ENCODE measurements around the gene CCL18.
A peak's percentile ranks its signal among the peaks of the same experiment; 100 is the strongest.
"Not testable (repeated sequence)": the region's sequence is repeated elsewhere in the genome, so short reads cannot be mapped to it uniquely, and the experiment has no call there.

Gene CCL18

GRCh38 chr17:36072431-36073121, 8.5 kb downstream of the CCL18 start:
- DNase-seq: peak; percentile 44

- DNase-seq: no peak
Measured at GRCh38 chr17:36074365-36074764, 10.3 kb downstream of the CCL18 start.

GRCh38 chr17:36081681-36082471, 17.8 kb downstream of the CCL18 start:
- not testable (repeated sequence) for DNase-seq

- not testable (repeated sequence) for DNase-seq
Measured at GRCh38 chr17:36082482-36083120, 18.5 kb downstream of the CCL18 start.

GRCh38 chr17:36083691-36084090, 19.6 kb downstream of the CCL18 start:
- not testable (repeated sequence) for DNase-seq

- DNase-seq: no peak
Measured at GRCh38 chr17:36085765-36086164, 21.7 kb downstream of the CCL18 start.

- no peak for DNase-seq
Measured at GRCh38 chr17:36086791-36087190, 22.7 kb downstream of the CCL18 start.

- DNase-seq: not testable (repeated sequence)
Measured at GRCh38 chr17:36087471-36087870, 23.4 kb downstream of the CCL18 start.

- DNase-seq: not testable (repeated sequence)
Measured at GRCh38 chr17:36087897-36088572, 24.0 kb downstream of the CCL18 start.

GRCh38 chr17:36088670-36089338, 24.7 kb downstream of the CCL18 start:
- DNase-seq: no peak

- no peak for DNase-seq
Measured at GRCh38 chr17:36089339-36089865, 25.3 kb downstream of the CCL18 start.

- no peak for DNase-seq
Measured at GRCh38 chr17:36089888-36090836, 26.1 kb downstream of the CCL18 start, which contains the start of gene CCL3. Gene CCL3, minus strand, starts transcription at chr17:36090143. Its CDS starts 85 bp downstream, at chr17:36090058.

GRCh38 chr17:36092230-36092629, 28.2 kb downstream of the CCL18 start:
- no peak for DNase-seq

- DNase-seq: not testable (repeated sequence)
Measured at GRCh38 chr17:36092715-36093114, 28.6 kb downstream of the CCL18 start.

- DNase-seq: no peak
Measured at GRCh38 chr17:36094232-36094631, 30.2 kb downstream of the CCL18 start.

- DNase-seq: no peak
Measured at GRCh38 chr17:36094746-36095145, 30.7 kb downstream of the CCL18 start.

- DNase-seq: no peak
Measured at GRCh38 chr17:36095992-36096391, 31.9 kb downstream of the CCL18 start.

- not testable (repeated sequence) for DNase-seq
Measured at GRCh38 chr17:36099004-36099403, 34.9 kb downstream of the CCL18 start.

GRCh38 chr17:36103401-36103975, 39.4 kb downstream of the CCL18 start, which contains the start of gene CCL4:
Gene CCL4, plus strand, starts transcription at chr17:36103827. Its CDS starts 79 bp downstream, at chr17:36103906.
- not testable (repeated sequence) for DNase-seq

- not testable (repeated sequence) for DNase-seq
Measured at GRCh38 chr17:36104246-36104645, 40.2 kb downstream of the CCL18 start.
